ENCODE measurements around the gene PRPF40A. TPM values are rescaled to one million over a fixed set of nuclear protein-coding genes. Genes with fewer than 3 reads are reported as not detected.

The PRPF40A gene
- total and polyA plus RNA-seq, 10 of the 15 experiments (the other 5 are each of a cell fraction or from before 2014, with no cell fraction given) = 97.8 to 197 (median 144) TPM

GRCh38 chr2:152655880-152656279, 61.4 kb downstream of the PRPF40A start:
- RAD21 ChIA-PET (ENCODE audit: unreplicated experiment) = no interaction called here
- ATAC-seq = peak; percentile 59
- no peak overlapping the region for H3K4me2 ChIP-seq (ENCODE audit: control insufficient read depth, insufficient read depth)
- TF ChIP-seq SMAD5 (IDR thresholded peaks at IDR 0.05; ENCODE audit: low read depth) (no peak), JUNB (IDR thresholded peaks at IDR 0.05) (peak; percentile 56), ATF3 (IDR thresholded peaks at IDR 0.05; ENCODE audit: borderline replicate concordance, extremely low read depth, low read depth, low read length) (no peak), KDM1A (IDR thresholded peaks at IDR 0.05; ENCODE audit: borderline replicate concordance) (no peak), NR2C1 (IDR thresholded peaks at IDR 0.05) (no peak), HDGF (IDR thresholded peaks at IDR 0.05) (no peak)
- SMC1A ChIA-PET (ENCODE audit: uncharacterized antibody, unreplicated experiment) = interaction anchor here (0.6 kb wide), 1 partner anchor 1329 kb away, joined by 3 read pairs; no protein-coding TSS in a partner anchor
- H3K36me3 ChIP-seq (ENCODE audit: control insufficient read depth in 2 of 2, insufficient read depth in 2 of 2, low read length in 1 of 2) = peaks cover 2 to 24% of the 10 kb centered on the region in 2 experiments
- H3K27ac ChIP-seq (ENCODE audit: control insufficient read depth, insufficient read depth) = no peak overlapping the region
- WGBS (ENCODE audit: insufficient coverage, insufficient replicate concordance, low lambda C conversion rate, missing lambda C conversion rate) = 0% methylated on average over 1 of the region's 1 CpG
- H2AFZ ChIP-seq (ENCODE audit: control insufficient read depth, low read depth, low read length) = no peak overlapping the region
- CTCF ChIA-PET = no interaction called here
- H3K9ac ChIP-seq (ENCODE audit: control insufficient read depth, insufficient read depth, low read length) = no peak overlapping the region
- H4K20me1 ChIP-seq (ENCODE audit: control insufficient read depth, insufficient read depth) = no peaks in the 10 kb centered on the region
- POLR2A ChIA-PET = no interaction called here
- no peak for DNase-seq (ENCODE audit: low read depth, low spot score)
- no peaks in the 10 kb centered on the region for H3K9me3 ChIP-seq (replicated peaks; ENCODE audit: control insufficient read depth, insufficient read depth, low read length)
- intact Hi-C loops (cut with micrococcal nuclease; ENCODE audit: unreplicated experiment) = no loop called here
- H3K79me2 ChIP-seq (ENCODE audit: control insufficient read depth, insufficient read depth, low read length) = no peaks in the 10 kb centered on the region
- in situ Hi-C loops (cut with MboI) = loop anchor here (25.0 kb wide), 1 partner anchor 1194 kb away; no protein-coding TSS in a partner anchor
- FAIRE-seq = no peak
- H3K27me3 ChIP-seq (replicated peaks in 1 of 2; ENCODE audit: control insufficient read depth in 2 of 2, insufficient read depth in 2 of 2, low read length in 1 of 2) = no peaks in the 10 kb centered on the region
- BruUV-seq (replicated peaks) = TSS peak; percentile 18
- H3K4me1 ChIP-seq (ENCODE audit: control insufficient read depth, insufficient read depth, low read length) = no peaks in the 10 kb centered on the region
- no peak overlapping the region for H3K4me3 ChIP-seq

- Histone ChIP-seq H3K4me1 (ENCODE audit: control insufficient read depth, insufficient read depth, low read length) (no peaks in the 10 kb centered on the region), H4K20me1 (ENCODE audit: control insufficient read depth, insufficient read depth) (no peaks in the 10 kb centered on the region), H3K27ac (ENCODE audit: control insufficient read depth, insufficient read depth) (no peak overlapping the region), H3K36me3 (ENCODE audit: control insufficient read depth in 2 of 2, insufficient read depth in 2 of 2, low read length in 1 of 2) (peaks cover 1 to 17% of the 10 kb centered on the region in 2 experiments), H3K9me3 (replicated peaks; ENCODE audit: control insufficient read depth, insufficient read depth, low read length) (no peaks in the 10 kb centered on the region), H3K79me2 (ENCODE audit: control insufficient read depth, insufficient read depth, low read length) (no peaks in the 10 kb centered on the region), H3K4me2 (ENCODE audit: control insufficient read depth, insufficient read depth) (no peak overlapping the region), H3K4me3 (no peak overlapping the region), H3K9ac (ENCODE audit: control insufficient read depth, insufficient read depth, low read length) (no peak overlapping the region), H3K27me3 (replicated peaks in 1 of 2; ENCODE audit: control insufficient read depth in 2 of 2, insufficient read depth in 2 of 2, low read length in 1 of 2) (no peaks in the 10 kb centered on the region), H2AFZ (ENCODE audit: control insufficient read depth, low read depth, low read length) (no peak overlapping the region)
- in situ Hi-C loops (cut with MboI) = loop anchor here (25.0 kb wide), 1 partner anchor 1190 kb away; no protein-coding TSS in a partner anchor
- 91% methylated on average over 2 of the region's 2 CpGs for WGBS (ENCODE audit: insufficient coverage, insufficient replicate concordance, low lambda C conversion rate, missing lambda C conversion rate)
- intact Hi-C loops (cut with micrococcal nuclease; ENCODE audit: unreplicated experiment) = no loop called here
- ATAC-seq = no peak
- no TSS peak for BruUV-seq (replicated peaks)
- no peak for FAIRE-seq
- CTCF ChIA-PET = interaction anchor here (1.0 kb wide), 1 partner anchor 11 kb away, joined by 3 read pairs; no protein-coding TSS in a partner anchor
- TF ChIP-seq BACH1 (IDR thresholded peaks at IDR 0.05; ENCODE audit: borderline replicate concordance) (no peak), WRNIP1 (IDR thresholded peaks at IDR 0.05; ENCODE audit: borderline replicate concordance, low read depth, low read length) (no peak)
- SMC1A ChIA-PET (ENCODE audit: uncharacterized antibody, unreplicated experiment) = interaction anchor here (0.8 to 1.8 kb wide), 4 partner anchors 8 to 476 kb away, joined by 3 to 6 read pairs (median 4); partner anchors contain the start of gene STAM2
- POLR2A ChIA-PET = no interaction called here
- RAD21 ChIA-PET (ENCODE audit: unreplicated experiment) = no interaction called here
- no peak for DNase-seq (ENCODE audit: low read depth, low spot score)
Observed at GRCh38 chr2:152651834-152652233, 65.4 kb downstream of the PRPF40A start.

All from GM12878 (cell line).